HG03457 (cell line): ENCODE data around the gene CEND1.
A peak's percentile ranks its signal among the peaks of the same experiment; 100 is the strongest.

Experiments
- ATAC-seq: cut with Tn5 transposase; IDR thresholded peaks from one replicate; pipeline ENCODE4 v1.9.1; 2021; ENCODE audit warnings: moderate number of reproducible peaks; ENCODE audit not compliant: unreplicated experiment

Gene CEND1

DNA sequence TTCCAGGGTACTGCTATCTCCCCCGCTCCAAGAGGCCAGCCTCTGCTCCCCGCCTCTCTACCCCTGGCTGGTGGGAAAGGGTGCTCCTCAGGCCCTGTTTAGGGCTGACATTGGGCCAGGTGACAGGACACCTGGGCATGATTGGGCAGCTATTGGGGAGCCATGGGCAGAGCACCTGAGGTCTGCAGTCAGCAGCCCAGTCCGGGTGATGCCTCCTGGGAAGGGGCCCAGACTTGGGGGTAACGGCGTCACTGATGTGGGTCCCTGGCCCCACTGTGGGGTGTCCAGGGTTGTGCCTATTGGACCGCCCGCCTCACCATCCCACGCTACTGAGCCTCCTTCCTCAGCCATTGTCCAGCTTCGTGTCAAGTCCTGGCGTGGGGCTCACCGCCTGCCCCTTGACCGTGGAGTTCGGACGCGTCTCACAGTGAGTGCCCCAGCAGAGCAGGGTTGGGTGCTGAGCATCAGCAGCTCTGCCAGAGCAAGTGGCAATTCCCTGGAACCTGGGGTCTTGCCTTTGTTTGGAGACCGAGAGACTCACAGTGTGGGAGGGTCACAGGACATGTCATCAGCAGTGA, 9.8 kb downstream of the CEND1 start:
- ATAC-seq = no peak

DNA sequence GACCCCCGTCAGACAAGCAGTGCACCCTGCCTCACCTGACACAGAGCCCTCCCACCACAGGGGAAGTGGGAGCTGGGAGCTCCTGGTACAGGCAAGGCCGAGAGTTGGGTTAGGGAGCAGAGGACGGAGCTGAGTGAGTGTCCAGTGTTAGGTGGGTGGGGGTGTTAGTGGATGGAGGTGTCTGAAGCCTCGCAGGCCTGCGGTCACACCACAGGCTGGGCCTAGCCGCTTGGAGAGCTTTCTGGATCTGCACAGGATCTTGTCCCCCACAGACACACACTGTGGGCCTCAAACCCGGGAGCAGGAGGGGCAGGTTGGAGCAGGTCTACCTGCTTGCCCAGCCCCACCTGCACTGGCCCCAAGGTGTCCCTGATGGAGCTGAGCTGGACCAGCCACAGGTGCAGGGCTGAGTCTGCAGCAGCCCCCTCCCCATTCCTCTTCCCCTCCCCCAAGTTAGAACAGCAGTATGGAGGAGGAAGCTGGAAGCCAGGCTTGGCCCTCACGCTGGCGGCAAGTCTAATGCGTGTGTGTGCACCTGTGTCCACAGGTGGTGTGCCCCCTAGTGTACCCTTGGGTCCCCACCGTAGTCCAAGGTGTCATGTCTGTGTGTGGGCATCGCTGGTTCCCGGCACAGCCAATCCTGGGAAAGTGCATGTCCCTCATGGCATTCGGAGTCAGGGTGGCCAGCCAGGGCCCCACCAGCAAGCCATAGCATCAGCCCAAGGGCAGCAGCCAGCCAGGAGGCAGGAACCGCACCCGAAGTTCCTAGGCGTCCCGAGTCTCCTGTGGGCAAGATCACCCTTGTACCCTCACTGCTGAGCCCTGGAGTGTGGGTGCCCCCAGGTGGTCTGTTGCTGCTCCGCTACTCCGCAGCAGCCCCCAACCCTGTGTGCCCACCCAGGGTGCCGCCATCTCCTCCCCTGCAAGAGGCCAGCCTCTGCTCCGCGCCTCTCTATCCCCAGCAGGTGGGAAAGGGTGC, 10.6 kb downstream of the CEND1 start:
- ATAC-seq = no peak

DNA sequence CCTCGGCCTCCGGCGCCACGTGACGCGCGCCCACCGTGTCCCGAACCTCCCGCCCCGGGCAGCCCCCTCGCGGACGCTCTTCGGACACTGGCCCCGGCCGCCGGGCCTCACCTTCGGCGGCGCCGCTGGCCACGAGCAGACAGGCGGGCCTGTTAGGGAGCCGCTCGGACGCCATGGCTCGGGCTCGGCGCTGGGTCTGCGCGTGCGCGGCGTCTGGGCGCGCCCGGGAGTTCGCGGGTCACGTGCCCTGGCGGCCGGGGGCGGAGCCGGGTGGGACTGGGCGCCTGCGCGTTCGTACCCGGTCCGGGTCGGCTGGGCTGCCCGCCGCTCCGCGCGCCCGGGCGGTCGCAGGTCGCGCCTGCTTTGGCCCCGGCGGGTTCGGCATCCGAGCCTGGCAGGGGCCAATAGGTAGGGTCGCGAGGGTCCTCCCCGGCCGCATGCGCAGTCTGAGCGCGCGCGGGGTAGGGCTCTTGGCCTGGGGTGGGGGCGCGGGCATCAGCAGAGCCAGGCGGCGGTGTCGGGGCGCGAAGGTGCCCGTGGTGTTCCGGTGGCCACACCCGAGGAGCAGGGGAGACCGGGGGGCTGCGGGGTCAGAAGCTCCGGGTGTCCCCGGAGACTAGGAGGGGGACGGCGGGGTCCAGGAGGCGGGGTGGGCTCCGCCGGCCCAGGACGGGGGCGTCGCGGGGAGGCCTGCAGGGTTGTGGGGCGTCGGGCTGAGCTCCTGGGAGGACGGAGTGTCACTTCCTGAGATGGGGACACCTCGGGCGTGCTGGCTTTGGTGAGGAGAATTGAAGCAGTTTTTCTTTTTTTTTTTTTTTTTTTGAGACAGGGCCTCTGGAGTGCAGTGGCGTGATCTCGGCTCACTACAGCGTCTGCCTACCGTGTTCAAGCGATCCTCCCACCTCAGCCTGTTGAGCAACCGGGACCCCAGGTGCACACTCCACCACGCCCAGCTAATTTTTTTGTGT, 12.3 kb downstream of the CEND1 start, which contains the start of gene GATD1:
TSS of gene GATD1 (minus strand) at position 200 of the 968 bp plus-strand sequence. CDS start at position 175, 25 bp downstream.
- ATAC-seq = peak; percentile 44

DNA sequence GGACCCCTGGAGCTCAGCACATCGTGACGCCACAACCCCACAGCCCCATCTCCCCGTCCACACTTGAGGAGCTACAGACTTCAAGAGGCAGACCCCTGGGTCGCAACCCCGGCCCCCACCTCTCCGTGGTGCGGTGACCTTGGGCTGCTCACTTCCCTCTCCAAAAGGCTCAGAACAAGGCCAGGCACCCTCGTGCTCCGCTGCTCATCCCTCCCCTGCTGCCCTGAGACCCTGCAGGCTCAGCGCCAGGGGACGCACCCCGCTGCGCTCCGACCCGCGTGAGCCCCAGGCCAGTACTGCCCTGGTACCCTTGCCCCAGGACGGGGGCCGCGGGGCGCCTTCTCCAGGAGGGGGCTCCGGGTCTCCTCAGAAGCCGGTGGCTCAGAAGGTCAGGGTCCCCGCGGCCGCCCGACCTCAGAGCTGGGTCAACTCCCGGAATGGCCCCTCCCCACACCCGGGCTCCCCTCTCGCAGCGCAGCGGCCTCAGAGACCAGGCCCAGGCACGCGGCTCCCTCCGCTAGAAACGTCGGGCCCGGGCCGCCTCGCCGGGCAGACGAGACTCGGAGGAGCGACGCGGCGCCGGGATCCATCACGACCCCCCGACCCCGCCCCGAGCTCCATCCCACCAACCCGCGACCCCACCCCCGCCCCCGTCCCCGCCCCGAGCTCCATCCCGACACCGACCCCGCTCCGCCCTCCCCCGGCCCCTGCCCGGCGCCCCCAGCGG, 13.2 kb downstream of the CEND1 start:
- ATAC-seq = peak; percentile 15

DNA sequence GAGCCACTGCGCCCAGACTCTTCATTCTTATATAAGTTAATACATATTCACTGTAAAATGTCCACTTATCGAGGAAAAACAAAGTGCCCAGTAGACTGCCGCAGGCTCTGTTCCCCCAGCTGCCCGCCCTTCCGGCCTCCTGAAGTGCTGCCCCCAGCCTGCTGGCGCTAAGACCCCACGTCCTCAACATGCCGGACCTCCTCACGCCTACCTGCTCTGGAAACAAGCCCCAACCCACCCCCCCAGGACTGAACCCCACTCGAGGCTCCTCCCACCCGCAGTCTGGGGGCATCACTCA, 13.7 kb downstream of the CEND1 start:
- ATAC-seq = no peak

DNA sequence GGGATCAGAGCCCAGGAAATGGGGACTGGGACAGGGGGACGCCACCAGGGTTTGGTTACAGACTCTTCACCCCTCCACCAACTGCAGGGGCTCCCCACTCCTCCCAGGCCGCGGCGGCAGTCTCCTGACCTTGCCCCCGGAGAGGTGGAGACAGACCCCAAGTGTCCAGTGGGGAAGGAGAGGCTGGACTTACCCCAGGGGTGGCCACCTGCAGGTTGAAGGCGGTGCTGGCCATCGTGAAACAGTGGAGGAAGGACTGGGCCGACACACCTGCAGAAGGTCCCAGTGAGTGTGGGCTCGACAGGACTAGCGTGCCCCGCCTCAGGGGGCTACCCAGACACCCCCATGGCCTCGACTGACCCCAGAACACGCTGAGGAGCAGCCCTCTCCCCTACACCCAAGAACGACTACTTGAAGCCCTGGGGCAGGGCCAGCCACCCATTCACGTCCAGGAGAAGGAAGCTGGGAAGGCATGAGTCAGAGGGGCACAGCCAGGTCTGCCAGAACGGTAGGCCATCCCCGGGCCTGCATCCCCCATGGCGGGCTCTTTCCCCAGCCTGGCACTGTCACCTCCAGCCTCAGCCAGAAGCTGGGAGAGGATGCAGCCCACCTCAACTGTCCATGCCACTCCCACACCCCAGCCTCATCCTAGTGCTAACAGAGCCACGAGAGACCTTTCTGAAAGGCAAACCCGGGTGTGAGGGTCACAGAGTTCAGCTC, 14.9 kb downstream of the CEND1 start:
- no peak for ATAC-seq

DNA sequence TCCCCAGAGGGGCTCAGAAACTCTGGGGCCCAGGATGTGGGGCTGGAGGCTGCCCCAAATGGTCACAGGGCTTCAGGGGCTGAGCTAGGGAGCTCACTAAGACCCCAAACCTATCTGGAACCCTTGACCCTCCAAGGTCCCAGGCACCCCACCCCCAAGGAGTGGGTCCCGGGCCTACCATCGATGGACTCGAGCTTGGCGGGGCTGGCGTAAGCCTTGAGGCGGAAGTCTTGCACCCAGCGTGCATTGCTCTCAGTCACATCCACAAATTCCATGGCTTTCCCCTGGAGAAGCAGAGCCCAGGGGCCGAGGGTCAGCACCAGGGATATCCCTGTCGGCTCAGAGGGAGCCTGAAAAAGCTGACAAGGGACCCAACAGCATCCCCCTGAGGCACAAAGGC, 16.1 kb downstream of the CEND1 start:
- ATAC-seq = no peak

DNA sequence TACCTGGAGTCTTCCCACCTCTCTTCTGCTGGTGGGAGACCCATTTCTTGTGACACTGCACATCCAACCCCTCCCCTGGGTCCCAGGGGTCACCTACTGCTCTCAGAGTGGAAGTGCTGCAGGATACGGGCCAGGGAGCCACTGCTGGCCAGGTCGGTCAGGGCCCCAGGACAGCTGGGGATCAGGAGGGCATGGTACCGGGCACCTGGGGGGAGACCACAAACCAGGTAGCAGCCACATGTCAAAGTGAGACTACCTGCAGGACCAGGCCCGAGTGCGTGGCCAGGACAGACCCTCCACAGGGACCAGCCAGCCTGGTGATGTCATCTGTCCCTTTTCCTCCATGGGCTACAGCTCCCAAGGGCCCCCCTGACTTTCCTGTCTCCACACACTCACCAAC, 16.5 kb downstream of the CEND1 start:
- no peak for ATAC-seq

DNA sequence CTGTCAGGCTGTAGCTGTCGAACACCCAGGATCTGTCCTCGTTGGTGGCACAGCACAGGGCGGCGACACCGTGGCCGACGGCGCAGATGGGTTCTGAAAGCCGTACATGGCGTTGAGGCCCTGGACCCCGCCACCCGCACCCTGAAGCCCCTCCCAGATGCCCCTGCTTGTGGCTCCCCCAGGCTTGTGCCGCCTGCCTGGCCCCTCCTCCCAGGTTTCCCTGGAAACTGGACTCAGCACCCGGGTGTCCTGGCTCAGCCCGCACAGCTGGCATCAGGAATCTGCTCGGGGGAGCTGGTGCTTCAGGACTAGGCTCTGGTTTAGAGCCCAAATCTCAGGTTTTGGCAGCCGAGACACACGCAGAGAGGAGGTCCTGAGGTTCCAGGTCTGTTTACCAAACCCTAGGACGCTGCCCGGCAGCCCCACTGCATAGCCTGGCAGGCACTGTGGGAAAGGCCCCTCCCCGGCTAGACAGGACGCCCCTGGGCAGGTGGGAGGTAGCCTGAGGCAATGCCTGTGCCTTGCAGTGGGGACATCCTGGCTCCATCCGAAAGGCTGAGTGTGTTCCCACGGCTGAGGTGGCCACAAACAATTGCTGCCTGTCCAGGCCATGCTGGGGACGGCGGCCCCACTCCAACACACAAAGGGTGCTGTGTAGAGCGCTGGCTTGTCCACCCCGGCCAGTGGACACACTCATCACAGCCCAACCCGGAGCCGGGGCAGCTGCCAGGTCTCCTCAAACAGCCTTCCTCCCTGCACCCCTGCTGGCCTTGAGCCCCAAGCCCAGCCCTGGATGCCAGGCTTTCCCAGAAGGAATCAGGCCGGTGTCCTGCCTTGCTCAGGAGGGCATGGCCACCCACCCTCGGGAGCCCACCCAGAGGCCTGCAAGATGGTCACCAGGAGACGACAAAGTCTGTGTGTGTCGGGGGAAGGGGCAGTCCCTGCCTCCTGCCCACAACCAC, 17.2 kb downstream of the CEND1 start:
- ATAC-seq = no peak

DNA sequence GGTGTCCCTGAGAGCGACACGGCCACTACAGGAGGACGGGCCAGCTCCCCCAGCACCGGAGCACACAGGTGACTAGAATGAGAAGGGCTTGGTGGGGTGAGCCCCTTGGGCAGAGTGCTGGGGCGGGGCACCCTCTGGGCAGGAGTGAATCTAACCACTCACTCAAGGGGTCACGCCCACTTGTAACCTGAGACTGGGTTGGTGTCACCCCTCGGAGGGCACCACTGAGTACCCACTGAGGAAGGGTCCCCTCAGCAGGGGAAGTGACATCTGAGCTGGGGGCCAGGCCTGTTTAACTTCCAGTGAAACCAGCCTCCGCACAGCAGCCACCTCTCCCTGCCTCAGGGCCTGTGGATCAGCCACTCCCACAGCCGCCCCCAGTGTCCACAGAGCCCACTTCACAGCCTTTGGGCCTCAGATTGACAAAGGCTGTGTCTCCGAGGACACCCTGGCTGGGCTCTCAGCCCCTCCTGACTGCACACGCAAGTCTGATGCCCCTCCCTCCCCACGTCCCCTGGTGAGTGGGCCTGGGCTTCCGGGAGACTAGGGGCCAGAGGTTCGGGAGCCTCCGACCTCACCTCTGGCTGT, 18.2 kb downstream of the CEND1 start:
- no peak for ATAC-seq

DNA sequence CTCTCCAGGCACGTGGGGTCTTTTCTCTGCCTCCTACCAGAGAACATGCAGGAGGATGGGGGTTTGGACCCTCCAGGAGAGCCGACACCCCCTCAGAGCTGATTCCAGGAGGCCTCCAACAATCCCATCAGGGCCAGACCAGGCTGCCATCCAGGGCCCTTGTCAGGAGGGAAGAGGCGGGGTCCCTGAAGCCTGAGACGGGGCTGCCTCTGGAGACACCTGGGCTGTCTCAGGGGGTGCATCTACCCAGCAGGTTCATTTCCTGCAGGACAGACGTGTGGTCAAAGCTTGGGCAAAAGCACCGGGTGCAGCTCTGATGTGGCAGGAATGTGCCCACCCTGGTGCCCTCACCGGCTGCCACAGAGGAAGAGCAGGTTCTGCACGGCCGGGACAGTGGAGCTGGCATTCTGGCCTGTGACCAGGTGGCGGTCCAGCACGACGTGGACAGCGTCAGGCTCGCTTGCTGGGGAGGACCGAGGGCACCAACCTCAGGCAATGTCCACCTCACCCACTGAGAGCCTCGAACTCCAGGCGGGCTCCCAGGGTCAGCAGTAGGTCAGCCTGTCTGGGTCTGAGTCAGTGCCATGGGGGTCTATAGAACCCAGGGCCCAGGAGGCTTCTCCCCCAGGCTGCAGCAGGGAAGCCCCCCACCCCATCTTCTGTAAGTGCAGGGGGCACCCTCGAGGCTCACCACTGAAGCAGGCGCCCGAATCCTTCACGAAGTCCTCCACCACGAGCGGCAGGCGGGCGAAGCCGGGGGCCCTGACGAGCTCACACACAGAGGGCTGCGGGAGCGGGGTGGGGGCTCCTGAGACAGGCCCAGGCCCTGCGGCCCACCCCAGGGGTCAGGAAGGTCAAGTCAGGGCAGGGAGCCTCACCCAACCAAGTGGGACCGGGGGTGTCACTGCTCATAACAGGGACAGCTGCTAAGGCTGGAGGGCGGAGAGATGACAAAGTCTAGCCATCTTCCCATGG, 19.0 kb downstream of the CEND1 start:
- ATAC-seq = no peak

DNA sequence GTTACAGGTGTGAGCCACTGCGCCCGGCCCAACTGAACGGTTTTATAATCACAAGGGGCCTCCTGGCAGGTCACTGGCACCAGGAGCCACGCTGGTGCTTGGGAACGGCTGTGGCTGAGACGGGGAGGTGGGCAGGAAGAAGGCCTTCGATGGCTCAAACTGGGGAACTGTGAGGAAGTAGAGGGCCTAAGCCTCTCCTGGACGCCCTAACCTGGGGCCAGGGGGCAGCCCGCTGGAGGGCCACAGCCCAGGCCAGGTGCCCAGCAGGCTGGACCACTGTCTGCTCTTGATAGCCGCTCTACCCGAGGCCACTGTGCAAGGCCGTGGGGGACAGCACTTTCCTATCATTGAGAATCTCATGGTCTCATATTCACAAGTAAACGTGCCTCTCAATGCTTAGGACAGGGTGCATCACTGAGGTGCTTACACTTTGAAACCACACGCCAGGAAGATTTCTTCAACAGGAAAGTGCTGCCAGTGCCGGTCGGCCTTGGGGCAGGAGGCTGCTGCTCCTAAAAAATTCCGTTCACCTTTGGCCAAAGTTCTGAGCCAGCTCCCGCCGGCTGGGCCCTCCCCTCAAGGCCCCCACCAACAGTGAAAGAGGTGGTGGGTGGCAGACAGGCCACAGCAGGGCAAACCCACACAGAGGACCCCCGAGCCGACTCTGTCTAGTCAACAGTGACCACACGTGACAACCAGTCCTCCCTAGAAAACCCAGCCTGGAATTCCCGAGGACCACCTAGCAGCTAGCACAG, 19.8 kb downstream of the CEND1 start:
- ATAC-seq = no peak

DNA sequence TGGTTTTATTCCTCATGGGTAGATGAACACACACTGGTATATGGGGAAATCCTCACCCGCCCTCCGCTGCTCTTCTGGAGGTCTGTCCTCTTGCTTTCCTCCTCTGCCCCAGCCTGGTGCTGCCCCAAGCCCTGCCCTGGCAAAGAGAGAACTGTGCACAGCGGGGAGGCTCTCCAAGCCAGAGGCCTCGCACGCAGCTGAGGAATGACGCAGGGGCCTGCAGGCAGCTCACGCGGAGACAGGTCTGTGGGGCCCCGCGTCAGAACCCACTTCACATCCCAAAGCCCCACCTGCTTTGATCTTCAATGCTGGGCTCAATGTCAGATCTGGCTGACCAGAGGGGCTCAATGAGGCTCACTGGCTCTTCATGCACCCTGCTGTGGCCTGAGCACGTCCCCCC, 22.7 kb downstream of the CEND1 start:
- no peak for ATAC-seq

DNA sequence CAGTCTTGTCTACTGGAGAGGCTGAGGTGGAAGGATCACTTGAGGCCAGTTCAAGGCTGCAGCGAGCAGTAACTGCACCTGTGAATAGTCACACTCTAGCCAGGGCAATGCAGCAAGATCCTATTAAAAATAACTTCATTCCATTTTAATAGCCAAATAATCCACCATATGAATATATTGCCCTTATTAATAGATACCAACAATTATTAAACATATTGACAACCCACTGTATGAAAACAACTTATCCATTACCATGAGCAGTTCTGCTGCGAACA, 23.0 kb downstream of the CEND1 start:
- no peak for ATAC-seq

DNA sequence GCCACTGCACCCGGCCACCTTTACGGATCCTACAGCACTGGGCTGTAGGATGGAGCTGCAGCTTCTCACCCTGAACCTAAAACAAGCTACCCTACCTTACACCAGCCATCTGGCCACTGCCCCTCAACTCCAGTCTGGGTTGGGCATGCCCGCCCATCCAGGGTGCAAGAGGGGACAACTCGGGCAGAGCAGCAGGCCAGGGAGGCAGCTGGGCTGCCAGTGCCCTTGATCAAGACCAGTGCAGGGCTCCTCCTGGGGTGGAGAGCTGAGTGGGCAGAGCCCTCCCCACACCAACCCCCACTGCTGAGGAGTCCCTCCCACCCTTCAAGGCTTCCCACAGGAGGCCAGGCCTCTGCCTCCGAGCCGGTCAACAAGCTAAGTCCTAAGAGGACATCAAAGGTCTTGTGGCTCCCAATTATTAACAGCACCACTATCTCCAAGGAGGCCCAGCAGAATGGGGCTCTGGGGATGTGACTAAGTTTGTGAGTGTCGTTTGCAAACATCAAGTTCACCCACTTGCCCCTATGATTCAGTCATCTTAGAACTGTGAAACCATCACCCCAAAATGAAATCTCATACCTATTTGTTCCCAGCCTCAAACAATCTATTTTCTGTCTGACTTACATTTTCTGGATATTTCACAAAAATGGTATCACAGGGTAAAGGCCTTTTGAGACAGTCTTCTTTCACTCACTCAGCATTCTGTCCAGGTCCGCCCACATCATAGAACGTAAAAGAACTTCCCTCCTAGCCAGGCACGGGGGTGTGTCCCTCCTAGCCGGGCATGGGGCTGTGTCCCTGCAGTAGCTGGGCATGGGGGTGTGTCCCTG, 23.6 kb downstream of the CEND1 start:
- ATAC-seq = no peak

DNA sequence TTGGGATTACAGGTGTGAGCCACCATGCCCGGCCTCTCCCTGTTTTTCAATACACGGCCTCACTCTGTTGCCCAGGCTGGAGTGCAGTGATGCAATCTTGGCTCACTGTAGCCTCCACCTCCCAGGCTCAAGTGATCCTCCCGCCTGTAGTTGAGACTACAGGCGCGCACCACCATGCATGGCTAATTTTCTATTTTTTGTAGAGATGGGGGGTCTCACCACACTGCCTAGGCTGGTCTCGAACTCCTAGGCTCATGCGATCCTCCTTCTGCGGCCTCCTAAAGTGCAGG, 24.1 kb downstream of the CEND1 start:
- no peak for ATAC-seq
